SK-N-SH treated with all-trans-retinoic acid at 6 μM for 48 hours (cell line): Measurements from ENCODE around the gene SVOPL.

Experiments
- BACH2 ChIP-seq: fragments of 250-450 bp; sonication (Bioruptor Pico); IDR thresholded peaks from 2 replicates; pipeline ENCODE4 v1.9.0; 2021; ENCODE audit warnings: mild to moderate bottlenecking, borderline replicate concordance
- CREB5 ChIP-seq: fragments of 250-450 bp; sonication (Bioruptor Pico); IDR thresholded peaks from 2 replicates; pipeline ENCODE4 v1.5.1; 2020; ENCODE audit warnings: low read depth, mild to moderate bottlenecking, moderate library complexity
- ESRRG ChIP-seq: fragments of 250-450 bp; sonication (Bioruptor Pico); IDR thresholded peaks from 2 replicates; pipeline ENCODE4 v1.6.1; 2021; ENCODE audit warnings: mild to moderate bottlenecking
- PATZ1 ChIP-seq: fragments of 250-450 bp; sonication (Bioruptor Pico); IDR thresholded peaks from 2 replicates; pipeline ENCODE4 v1.8.0; 2020; ENCODE audit warnings: mild to moderate bottlenecking, moderate library complexity, borderline replicate concordance
- RARB ChIP-seq: fragments of 250-450 bp; sonication (Bioruptor Pico); IDR thresholded peaks from 2 replicates; pipeline ENCODE4 v1.8.0; 2021; ENCODE audit warnings: mild to moderate bottlenecking, moderate library complexity
- TCF4 ChIP-seq: fragments of 250-450 bp; sonication (Bioruptor Pico); IDR thresholded peaks from 2 replicates; pipeline ENCODE4 v1.8.0; 2021; ENCODE audit warnings: mild to moderate bottlenecking, moderate library complexity, borderline replicate concordance
- TOX ChIP-seq: fragments of 250-450 bp; sonication (Bioruptor Pico); IDR thresholded peaks from 2 replicates; pipeline ENCODE4 v1.8.0; 2021; ENCODE audit warnings: mild to moderate bottlenecking, moderate library complexity, borderline replicate concordance
- ZC3H10 ChIP-seq: fragments of 250-450 bp; sonication (Bioruptor Pico); IDR thresholded peaks from 2 replicates; pipeline ENCODE4 v1.5.1; 2021; ENCODE audit warnings: mild to moderate bottlenecking, moderate library complexity
- ZFP30 ChIP-seq: fragments of 450-650 bp; formaldehyde crosslinking; IDR thresholded peaks from 2 replicates; pipeline ENCODE4 v1.5.0; 2022; ENCODE audit warnings: mild to moderate bottlenecking, moderate library complexity
- ZNF70 ChIP-seq: fragments of 450-650 bp; formaldehyde crosslinking; IDR thresholded peaks from 2 replicates; pipeline ENCODE4 v1.5.0; 2020; ENCODE audit warnings: mild to moderate bottlenecking, moderate library complexity

- no peak for TF ChIP-seq TOX (CRISPR knock-in tag)
- TF ChIP-seq TCF4 = no peak
- no peak for TF ChIP-seq RARB
- TF ChIP-seq ESRRG (CRISPR knock-in tag) = no peak
- no peak for TF ChIP-seq CREB5
- no peak for TF ChIP-seq ZNF70
- no peak for TF ChIP-seq PATZ1 (CRISPR knock-in tag)
- no peak for TF ChIP-seq ZFP30 (CRISPR knock-in tag)
- TF ChIP-seq BACH2 (CRISPR knock-in tag) = no peak
- no peak for TF ChIP-seq ZC3H10
Observed at GRCh38 chr7:138695106-138695505, 6.1 kb downstream of the SVOPL start.
